GM18502 (cell line): ENCODE results near the gene CHRNA7.
"Not testable (repeated sequence)": the region's sequence is repeated elsewhere in the genome, so short reads cannot be mapped to it uniquely, and the experiment has no call there.

ENCODE experiments used
- ATAC-seq: cut with Tn5 transposase; IDR thresholded peaks from one replicate; pipeline ENCODE4 v1.9.1; 2021; ENCODE audit warnings: mild to moderate bottlenecking; ENCODE audit not compliant: unreplicated experiment, poor library complexity

Gene CHRNA7

GRCh38 chr15:32119286-32119685 is 89.0 kb downstream of the CHRNA7 start:
- ATAC-seq, result no peak

- no peak for ATAC-seq
Observed at GRCh38 chr15:32119694-32120330, 89.5 kb downstream of the CHRNA7 start.

GRCh38 chr15:32120577-32121383 is 90.5 kb downstream of the CHRNA7 start:
- ATAC-seq, result no peak

GRCh38 chr15:32121384-32121695 is 91.0 kb downstream of the CHRNA7 start:
- ATAC-seq, result no peak

GRCh38 chr15:32122013-32122412 is 91.7 kb downstream of the CHRNA7 start:
- no peak for ATAC-seq

GRCh38 chr15:32123473-32123872 is 93.2 kb downstream of the CHRNA7 start:
- ATAC-seq, result no peak

- no peak for ATAC-seq
Observed at GRCh38 chr15:32124726-32125125, 94.4 kb downstream of the CHRNA7 start.

GRCh38 chr15:32125595-32125994 is 95.3 kb downstream of the CHRNA7 start:
- ATAC-seq, result no peak

- no peak for ATAC-seq
Observed at GRCh38 chr15:32129815-32130214, 99.5 kb downstream of the CHRNA7 start.

GRCh38 chr15:32130823-32131222 is 100.5 kb downstream of the CHRNA7 start:
- ATAC-seq, result no peak

GRCh38 chr15:32131803-32132202 is 101.5 kb downstream of the CHRNA7 start:
- ATAC-seq, result no peak

GRCh38 chr15:32132859-32133258 is 102.5 kb downstream of the CHRNA7 start:
- no peak for ATAC-seq

- no peak for ATAC-seq
Observed at GRCh38 chr15:32134842-32135241, 104.5 kb downstream of the CHRNA7 start.

GRCh38 chr15:32135335-32135734 is 105.0 kb downstream of the CHRNA7 start:
- no peak for ATAC-seq

- not testable (repeated sequence) for ATAC-seq
Observed at GRCh38 chr15:32145512-32145911, 115.2 kb downstream of the CHRNA7 start.

- no peak for ATAC-seq
Observed at GRCh38 chr15:32148833-32149555, 118.7 kb downstream of the CHRNA7 start.

GRCh38 chr15:32152574-32152973 is 122.3 kb downstream of the CHRNA7 start:
- ATAC-seq, result no peak

- not testable (repeated sequence) for ATAC-seq
Observed at GRCh38 chr15:32153868-32154623, 123.7 kb downstream of the CHRNA7 start.

- not testable (repeated sequence) for ATAC-seq
Observed at GRCh38 chr15:32162143-32162542, 131.8 kb downstream of the CHRNA7 start.

- not testable (repeated sequence) for ATAC-seq
Observed at GRCh38 chr15:32164065-32164464, 133.8 kb downstream of the CHRNA7 start.

- ATAC-seq, result not testable (repeated sequence)
Observed at GRCh38 chr15:32164747-32165146, 134.4 kb downstream of the CHRNA7 start.
